ENCODE data around the gene ERC2.

The ERC2 gene

DNA sequence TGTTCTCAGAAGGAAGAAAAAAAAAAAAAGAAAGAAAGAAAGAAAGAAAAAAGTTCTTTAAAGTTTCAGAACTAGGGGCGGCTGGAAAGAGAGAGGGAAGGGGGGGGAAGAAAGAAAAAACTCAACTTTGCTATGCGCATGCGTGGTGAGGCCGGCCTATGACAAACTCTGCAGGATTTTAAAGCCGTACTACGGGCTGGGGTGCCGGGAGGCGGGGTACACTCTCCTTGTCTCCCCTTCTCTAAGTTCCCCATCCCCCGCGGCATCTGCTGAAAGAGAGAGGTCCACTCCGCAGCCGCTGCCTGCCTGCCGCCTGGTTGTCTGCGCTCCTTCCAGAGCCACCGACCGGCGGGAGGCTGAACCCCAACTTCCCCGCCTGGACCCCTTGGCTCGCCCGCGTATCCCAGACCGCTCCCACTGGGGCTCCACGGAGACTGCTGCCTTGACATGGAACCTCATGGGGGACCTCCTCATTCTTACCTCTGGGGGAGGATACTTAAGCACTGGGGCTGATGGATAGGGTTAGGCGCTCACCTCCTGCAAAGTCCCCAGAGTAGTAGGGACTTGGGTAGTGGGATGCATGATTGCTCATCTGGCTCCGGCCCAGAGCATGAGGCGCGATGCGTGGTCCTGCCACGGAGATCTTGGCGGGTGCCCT, 979.7 kb downstream of the ERC2 start:
- in situ Hi-C loops (cut with MboI; ENCODE audit: low sequenced_read_pairs), result no loop called here

DNA sequence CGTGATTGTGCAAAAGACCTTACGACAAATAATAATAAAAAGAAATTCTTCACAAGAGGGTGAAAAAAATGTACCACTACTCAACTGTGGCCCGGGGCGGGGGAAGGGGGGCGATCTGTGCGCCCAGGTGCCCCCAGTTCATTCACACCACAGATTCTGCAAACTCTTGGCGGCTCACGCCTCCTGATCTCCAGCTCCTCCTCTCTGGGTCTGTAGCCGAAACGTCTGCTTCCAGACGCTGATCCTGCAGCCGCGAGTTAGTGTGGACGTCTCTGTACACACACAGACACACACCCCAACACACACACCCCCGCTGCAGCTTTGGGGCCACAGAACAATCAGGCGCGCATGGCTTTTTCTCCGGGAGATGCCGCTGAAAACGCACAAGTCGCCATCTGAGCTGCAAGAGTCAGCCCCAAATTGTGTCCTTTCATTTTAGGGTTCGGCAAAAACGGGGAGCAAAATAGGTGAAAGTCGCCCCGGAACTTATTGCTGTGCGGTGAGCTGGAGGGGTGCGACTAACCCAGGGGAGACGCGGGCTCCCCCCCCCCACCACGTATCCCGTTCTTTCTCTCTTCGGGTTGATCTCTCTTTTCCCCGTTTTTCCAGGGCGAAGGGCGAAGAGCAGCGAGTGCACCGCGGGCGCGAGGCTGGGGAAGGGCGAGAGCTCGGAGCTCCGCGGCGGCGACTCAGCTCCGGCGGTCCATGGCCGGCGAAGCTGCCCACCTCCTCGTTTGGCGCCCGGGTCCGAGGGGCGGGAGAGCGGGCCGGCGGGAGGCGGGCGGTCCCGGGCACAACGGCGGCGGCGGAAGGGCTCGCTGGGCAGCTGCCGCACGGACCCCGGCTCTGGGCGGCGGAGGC, 980.7 kb downstream of the ERC2 start:
- in situ Hi-C loops (cut with MboI; ENCODE audit: low sequenced_read_pairs), result no loop called here

DNA sequence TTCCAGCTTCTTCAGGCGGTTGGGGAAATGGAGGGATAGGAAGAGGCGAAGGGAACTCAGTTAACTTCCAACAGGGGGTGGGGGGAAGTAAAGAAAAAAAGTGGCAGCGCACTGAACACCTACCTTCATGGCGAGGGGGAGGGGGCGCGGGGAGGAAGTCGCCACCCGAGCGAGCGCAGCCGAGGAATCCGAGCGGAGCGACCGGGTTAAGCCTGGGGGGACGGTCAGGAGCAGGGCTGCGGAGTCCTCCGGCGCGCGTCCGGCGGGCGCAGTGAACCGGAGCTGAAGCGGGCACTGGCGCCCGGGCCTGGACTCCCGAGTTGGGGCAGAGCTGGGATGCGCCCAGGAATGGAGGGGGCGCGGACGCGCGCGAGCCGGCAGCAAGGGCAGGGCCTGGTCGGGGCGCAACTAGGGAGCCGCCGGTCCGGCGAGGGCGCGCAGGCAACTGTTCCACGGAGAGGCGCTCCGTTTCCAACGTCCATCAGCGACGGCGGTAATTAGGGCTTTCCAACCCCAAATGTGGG, 981.3 kb downstream of the ERC2 start, which contains the start of gene WNT5A:
Gene WNT5A (minus strand): TSS at position 450 of the 524 bp plus-strand sequence. CDS start 321 bp downstream, at position 129.
- in situ Hi-C loops (cut with MboI; ENCODE audit: low sequenced_read_pairs), result no loop called here

DNA sequence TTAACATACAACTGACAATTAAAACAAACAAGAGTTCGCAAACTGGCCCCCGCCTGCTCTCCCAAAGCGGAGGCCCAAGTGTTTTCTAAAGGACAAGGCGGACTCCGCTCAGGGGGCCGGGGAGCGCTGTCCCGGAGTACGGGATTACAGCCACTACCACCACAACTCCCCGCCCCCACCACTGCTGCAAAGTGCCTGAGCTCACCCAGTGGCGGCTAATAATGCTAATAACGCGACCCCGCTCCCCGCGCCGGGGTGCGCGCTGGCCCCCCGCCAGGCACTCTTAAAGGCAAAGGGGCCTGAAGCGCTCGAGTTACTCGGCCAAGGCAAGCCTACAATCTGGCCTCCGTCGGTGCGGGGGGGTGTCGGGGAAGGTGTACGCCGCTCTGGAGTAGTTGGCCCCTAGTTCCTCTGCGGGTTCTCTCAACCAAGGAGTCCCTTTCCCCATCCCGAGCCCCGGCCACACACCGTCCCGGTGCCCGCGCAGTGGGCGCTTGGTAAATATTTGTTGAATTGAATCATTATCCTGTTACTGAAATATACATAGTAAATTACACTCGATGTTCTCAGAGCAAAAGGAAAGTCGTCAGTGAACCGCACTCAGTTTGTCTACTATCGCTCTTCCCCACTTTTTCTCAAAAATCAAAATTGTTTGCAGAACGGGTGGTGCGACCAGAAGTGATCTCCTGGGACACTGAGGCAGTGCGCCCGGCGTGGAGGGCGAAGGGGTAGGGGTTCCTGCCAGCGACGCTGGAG, 982.0 kb downstream of the ERC2 start:
- in situ Hi-C loops (cut with MboI; ENCODE audit: low sequenced_read_pairs), result no loop called here

DNA sequence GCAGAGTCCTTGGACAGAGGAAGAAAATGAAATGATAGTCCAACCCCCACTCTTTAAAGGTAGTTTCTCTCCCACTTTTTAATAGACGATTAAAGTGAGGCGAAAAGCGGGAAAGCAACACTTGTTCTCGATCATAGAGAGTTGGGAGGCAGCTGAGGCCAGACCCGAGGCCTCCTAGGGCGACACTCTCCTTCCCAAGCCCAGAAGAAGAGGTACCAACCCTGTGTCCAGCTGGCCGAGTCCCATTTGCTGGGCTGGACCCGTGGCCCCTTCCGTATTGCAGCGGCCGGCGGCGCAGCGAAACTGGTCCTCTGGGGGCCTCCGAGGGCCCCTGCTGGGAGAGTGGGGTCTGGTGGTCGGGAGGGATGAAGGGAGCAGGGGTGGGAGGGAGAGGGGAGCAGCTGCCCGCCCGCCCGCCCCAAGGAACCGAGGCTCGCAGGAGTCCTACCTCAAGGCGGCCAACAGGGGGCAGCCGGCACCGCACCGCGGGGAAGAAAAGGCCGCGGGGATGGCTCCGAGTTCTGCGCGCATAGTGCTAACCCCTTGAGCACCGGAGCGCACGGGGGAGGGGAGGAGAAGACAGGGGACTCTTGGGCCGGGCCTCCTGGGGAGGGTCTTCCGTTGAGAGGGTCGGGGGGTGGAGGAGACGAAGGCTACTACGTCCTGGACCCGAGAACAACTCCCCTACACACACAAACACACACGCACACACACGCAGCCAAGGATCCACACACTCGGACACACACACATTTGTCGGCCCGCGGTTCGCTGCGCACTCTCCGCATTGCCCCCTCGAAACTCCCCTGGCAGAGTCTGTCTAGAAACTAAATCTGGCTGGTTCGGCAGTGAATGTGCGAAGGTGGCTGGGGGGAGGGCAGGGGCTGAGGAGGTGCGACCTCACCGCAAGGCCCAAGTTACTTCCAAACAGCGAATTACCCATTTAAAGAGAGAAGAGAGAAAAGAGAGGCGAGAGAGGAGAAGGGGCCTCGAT, 983.2 kb downstream of the ERC2 start:
- in situ Hi-C loops (cut with MboI; ENCODE audit: low sequenced_read_pairs), result no loop called here

DNA sequence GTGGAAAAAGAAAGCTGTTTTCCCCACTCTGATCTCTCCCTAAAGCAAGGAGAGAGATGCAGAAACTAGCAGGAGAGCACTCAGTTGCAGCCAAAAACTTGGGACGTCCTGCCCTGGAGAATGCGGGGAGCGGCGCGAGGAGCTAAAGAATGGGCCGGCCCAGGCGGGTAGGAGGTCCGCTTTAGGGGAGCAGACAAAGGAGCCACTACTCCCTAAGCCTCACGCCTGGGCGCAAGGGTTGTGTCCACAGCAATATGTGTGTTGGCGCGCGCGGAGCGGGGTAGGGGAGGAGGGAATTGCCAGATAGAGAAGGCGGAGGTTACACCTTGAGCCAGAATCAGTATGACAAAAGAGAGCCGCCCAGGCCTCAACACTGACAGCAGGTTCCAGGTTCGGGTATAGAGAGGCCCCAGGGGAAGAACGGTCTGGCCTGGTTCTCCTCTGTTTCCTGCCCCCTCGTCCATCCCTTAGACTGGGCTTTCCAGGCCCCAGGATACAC, 984.0 kb downstream of the ERC2 start:
- in situ Hi-C loops (cut with MboI; ENCODE audit: low sequenced_read_pairs), result no loop called here

DNA sequence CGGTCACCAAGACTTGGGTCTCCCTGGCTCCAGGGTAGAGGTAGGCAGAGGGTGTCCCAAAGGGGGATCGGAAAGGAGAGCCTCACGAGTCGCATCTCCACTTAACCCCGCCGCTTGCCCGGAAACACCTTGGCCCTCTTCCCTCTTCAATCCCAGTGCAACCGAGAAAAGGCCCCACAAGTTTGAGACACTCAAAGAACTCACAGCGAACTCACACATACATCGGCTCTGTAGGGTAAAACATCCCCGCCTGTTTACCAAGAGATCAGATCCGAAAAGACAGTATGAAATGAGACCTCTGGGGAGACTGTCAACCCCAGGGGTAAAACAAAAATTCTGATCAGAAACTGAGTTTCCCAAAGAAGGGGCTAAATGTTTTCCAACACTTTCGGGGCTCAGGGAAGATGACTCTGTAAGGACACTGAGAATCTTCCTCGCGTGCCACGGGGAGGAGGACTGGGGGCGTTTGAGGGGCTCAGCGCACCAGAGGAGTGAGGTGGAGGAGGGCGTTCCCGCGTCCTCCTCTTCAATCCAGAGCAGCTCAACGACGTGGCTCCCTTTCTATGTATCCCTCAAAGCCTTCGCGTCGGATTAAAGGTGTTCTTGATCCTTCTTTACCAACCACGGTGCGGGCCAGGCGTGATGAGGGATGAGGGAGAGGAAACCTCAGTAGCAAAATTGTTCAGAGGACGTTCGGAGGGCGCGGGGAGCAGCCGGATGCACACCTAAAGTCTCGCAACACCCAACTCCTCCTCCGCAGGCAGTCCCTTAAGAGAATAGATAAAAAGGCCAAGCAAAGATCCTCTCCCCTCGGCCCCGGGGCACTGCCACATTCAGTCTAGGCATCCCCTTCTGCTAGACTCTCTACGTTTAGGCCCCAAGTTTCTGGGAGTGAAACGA, 984.8 kb downstream of the ERC2 start:
- in situ Hi-C loops (cut with MboI; ENCODE audit: low sequenced_read_pairs), result no loop called here

DNA sequence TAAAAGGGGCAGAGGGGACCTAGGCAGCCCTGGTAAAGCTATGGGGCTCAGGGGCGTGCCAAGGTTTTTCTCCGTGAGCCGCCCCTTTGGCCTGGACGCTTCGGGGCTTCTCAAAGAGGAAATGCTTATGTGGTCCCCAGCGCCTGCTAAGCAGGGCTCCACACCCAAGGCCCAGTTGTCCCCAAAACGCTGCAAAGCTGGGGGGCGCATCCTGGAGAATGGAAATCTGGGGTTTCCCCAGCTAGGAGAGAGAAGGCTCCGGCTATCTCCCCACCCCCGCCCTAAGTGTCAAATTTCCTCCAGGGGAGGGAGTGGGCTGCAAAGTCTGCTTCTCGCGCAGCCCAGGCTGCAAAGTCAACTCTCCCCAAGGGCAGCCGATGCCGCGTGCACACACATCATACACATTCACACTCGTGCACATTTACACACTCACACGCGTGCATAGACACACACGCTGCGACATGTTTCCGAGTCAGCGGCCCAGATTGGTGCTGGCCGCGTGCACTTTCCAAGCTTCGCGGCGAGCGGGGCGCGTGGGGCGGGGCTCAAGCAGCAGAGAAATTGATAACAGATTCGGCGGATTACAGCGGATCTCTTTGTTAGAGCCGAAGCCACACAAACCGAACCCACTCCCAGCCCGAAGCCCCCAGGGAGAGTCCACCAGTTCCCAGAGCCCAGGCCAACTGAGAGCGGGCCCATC, 985.6 kb downstream of the ERC2 start:
- in situ Hi-C loops (cut with MboI; ENCODE audit: low sequenced_read_pairs), result no loop called here

DNA sequence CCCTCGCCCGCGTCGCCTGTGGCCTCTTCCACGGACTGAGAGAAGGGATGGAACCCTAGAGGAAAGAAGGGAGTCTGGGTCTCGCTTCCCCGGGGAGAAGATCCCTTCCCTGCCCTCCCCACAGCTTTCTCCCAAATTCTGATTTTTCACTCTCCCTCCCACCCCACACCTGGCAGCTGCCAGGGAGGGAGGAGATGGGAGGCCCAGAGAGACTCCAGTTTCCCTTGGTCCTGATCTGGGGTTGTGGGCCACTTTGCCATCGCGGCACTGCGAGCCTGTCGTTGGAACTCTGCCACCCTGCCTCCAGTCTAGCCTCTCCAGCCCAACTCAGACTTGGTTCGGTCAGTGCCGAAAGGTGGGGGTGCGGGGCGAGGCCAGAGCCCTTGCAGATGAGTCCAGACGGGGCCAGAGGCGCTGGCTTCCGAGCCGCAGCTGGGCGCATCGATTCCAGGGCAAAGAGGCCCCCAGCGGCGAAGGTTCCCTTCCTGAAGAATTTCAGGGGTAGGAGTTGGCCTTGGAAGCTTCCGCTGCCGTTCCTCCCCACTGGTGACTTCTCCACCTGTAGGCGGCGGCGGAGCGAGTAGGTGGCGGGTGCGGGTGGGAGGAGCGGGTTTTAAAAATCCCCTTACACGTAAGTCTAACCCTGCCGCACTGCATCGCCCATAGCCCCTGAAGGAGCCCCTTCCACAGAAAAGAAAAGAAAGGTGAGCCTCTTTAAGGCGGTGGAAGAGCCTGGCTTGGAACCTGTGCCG, 986.3 kb downstream of the ERC2 start:
- in situ Hi-C loops (cut with MboI; ENCODE audit: low sequenced_read_pairs), result no loop called here

DNA sequence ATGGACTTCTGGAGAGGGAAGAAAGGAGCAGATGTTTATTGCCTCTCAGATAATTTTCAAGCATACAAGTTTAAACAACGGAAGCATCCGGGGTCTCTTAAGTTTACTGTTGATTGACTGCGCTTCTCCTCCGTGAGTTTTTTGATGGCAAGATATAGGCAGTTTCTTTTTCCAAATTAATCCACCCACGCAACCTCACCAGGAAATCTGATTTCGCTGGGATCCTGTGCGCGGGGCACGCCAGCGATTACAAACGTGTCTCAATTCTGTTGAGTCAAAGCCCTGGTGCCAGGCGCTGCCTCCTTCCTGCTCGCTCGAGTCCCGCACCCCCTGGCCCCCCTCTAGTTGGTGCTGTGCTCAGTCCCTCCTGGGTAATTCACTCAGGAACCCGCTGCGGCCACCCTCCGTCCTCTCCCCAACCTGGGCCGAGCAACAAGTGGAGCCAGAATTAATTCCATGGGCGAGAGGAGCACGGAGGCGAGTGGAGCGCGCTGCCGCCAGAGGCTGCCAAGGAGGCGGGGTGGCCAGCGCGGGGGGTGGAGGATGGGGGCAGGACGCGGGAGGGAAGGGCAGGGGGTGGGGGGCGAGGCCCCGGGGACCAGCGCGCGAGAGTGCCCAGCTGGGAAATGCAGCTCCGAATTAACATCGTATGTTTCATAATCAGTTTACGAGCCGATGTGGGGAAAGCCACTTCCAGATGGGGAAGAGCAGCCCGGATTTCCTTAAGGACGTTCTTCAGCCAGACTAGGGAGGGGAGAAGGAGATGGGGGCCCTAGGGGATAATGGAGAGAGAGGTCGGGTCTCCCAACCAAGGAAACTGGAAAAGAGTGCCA, 987.1 kb downstream of the ERC2 start:
- in situ Hi-C loops (cut with MboI; ENCODE audit: low sequenced_read_pairs), result no loop called here

DNA sequence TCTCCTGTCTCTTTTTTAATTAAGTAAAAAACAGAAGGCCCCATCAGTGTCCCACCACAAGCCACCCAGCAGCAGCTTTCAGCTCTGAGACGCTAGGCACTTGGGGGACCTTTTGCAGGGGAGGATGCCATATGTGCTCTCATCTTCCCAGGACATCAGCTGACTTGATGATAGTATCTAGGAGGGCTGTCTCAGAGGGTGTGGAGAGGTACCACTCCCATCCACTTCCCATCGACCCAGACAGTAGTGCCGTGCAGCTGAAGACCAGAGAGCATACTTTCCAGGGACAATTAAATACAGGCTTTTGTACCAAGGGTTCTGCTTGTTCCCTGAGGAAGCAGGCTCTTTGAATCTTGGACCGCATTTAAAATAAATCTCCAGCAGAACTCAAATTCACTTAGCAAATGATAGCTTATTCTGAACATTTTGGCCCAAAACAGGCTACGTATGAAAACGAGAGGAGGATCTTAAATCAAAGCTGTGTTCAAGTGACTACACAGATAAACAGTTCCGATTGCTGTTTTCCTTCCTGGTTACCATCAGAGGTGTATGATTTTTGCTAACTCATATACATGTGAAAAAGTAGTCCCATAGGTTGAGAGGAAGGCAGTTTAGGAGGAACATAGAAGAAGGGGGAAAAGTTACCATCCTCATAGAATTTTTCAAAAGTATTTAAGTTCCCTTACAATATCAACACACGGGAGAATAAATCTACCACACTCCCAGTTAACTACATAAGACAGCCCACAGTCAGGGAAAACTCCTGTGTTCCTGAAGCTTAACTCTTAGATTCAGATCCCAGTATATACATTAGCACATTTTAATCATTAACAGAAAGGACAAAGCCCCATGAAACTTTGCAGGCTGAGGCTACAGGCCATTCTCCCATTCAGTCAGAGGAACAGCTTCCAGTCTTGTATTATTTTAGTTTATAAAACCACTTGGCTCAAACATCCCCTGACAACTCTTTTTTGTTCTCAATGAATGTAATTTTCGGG, 990.7 kb downstream of the ERC2 start:
- in situ Hi-C loops (cut with MboI; ENCODE audit: low sequenced_read_pairs), result no loop called here

DNA sequence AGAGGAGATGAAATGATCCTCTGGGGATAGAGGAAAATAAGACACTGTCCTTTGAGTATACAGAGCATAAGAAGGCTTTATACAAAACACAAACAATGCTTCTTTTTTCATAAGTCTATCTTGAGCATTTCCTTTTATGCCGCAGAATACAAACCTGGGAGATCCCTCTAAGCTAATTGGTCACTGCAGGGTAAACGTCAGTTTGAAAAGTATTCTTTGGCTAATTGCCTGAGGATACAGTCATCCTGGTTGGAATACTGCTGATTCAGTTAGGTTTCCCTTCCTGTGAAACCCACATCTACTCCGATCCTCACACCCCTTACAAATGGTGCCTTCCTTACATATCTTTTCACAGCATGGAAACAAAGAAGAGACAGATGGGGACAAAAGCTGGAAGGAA, 991.8 kb downstream of the ERC2 start:
- in situ Hi-C loops (cut with MboI; ENCODE audit: low sequenced_read_pairs), result no loop called here

DNA sequence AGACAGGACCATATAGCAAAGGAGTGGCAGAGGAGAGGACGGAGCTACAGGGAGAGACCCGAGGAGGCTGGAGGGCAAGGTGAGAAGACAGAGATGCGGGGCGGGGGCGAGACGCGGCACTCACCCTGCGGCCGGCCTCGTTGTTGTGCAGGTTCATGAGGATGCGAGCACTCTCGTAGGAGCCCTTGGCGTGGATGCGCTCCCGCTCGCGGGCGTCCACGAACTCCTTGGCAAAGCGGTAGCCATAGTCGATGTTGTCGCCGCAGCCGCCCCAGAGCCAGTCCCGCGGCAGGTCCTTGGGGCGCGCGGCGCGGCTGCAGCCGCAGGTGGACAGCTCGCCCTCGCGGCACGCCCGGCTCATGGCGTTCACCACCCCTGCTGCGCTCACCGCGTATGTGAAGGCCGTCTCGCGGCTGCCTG, 994.0 kb downstream of the ERC2 start:
- in situ Hi-C loops (cut with MboI; ENCODE audit: low sequenced_read_pairs), result no loop called here

DNA sequence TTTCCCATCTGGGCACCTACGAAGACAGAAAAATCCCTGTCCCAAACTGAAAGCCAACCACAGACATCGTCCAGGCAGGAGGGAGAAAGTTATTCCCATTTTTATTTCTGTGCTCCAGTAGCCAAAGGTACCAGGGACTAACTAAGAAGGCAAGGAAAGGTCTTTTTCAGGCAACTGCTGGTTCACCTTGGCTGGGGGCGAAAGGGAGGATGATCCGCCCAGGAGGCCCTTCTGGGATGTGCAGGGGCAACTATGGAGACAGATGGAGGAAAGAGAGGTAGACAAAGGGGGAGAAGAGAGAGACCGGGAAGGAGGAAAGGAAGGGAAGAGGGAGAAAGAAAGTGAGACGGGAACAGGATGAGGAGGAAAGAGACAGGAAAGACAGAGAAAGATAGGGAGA, 994.5 kb downstream of the ERC2 start:
- in situ Hi-C loops (cut with MboI; ENCODE audit: low sequenced_read_pairs), result no loop called here

DNA sequence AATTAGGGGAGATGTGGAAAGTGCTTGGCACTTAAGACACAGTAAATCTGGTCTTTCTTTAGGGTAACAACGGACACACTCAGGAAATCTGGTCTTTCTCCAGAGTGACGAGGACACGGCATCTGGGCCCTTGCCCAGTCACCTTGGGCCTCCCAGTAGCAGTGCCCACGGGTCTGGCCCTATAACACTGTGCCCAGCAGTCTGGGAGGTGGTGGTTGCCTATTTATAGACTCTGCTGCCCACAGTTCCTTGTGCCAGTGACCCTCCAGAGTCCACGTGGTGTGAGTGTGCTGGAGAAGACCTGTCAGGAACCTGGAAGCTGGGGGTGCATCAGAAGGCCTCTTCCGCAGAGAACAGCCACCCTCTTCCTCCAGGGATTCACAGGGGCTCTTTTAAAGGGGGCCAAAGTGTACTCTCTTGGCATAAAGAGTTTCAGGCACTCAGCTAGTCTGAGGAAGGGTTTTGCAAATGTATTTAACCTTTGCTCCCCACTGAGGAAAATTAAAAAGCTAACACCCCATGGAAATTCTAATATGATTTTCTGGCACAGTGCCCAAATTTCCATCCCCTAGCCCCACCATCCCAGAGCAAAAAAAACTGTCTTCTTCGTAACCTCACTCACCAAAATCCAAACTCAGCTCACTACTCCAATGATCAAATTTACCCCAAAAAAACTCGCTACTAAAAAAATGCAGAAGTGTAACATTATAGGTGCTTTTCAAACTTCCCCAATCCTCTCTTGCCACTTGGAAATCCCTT, 996.6 kb downstream of the ERC2 start:
- in situ Hi-C loops (cut with MboI; ENCODE audit: low sequenced_read_pairs), result no loop called here
